Mesendoderm (in vitro differentiated cells): ENCODE measurements around the gene CELA3A.

Experiments used
- DNase-seq: peaks from one replicate; pipeline ENCODE4 v3.0.0; 2013
- H2AK5ac ChIP-seq: 2 replicates; pipeline ENCODE4 v1.6.1; 2013; ENCODE audit warnings: low read length, inconsistent platforms
- H2BK120ac ChIP-seq: 2 replicates; pipeline ENCODE4 v1.6.1; 2013; ENCODE audit warnings: low read depth, mild to moderate bottlenecking, low read length, moderate library complexity, mixed read lengths
- H2BK15ac ChIP-seq: replicated peaks from 2 replicates; pipeline ENCODE4 v1.6.1; 2013; ENCODE audit warnings: low read depth, mild to moderate bottlenecking, moderate library complexity
- H2BK5ac ChIP-seq: 2 replicates; pipeline ENCODE4 v1.6.1; 2013; ENCODE audit warnings: low read length, inconsistent platforms
- H3K18ac ChIP-seq: 2 replicates; pipeline ENCODE4 v1.6.1; 2013; ENCODE audit warnings: mild to moderate bottlenecking, low read length, mixed read lengths
- H3K23ac ChIP-seq: one replicate; pipeline ENCODE4 v1.6.1; 2013; ENCODE audit warnings: low read length
- H3K27ac ChIP-seq: 2 replicates; pipeline ENCODE4 v1.5.1; 2013; ENCODE audit warnings: low read depth, mild to moderate bottlenecking, inconsistent platforms, low read length, moderate library complexity
- H3K27me3 ChIP-seq: 2 replicates; pipeline ENCODE4 v1.6.1; 2013; ENCODE audit warnings: low read length, control low read depth, mild to moderate bottlenecking, inconsistent platforms; ENCODE audit not compliant: insufficient read depth, poor library complexity
- H3K36me3 ChIP-seq: 2 replicates; pipeline ENCODE4 v1.6.1; 2013; ENCODE audit warnings: low read length, inconsistent platforms; ENCODE audit not compliant: control insufficient read depth, insufficient read depth
- H3K4ac ChIP-seq: one replicate; pipeline ENCODE4 v1.6.1; 2013; ENCODE audit warnings: low read depth, mild to moderate bottlenecking, low read length, moderate library complexity
- H3K4me1 ChIP-seq: 2 replicates; pipeline ENCODE4 v1.6.1; 2013; ENCODE audit warnings: low read depth, low read length, inconsistent platforms; ENCODE audit not compliant: control insufficient read depth
- H3K4me2 ChIP-seq: 2 replicates; pipeline ENCODE4 v1.6.1; 2013; ENCODE audit warnings: low read length
- H3K4me3 ChIP-seq: 2 replicates; pipeline ENCODE4 v1.5.1; 2013; ENCODE audit warnings: mild to moderate bottlenecking, low read length
- H3K56ac ChIP-seq: one replicate; pipeline ENCODE4 v1.6.1; 2013; ENCODE audit warnings: low read length
- H3K79me1 ChIP-seq: 2 replicates; pipeline ENCODE4 v1.6.1; 2013; ENCODE audit warnings: low read length, inconsistent platforms
- H3K79me2 ChIP-seq: 2 replicates; pipeline ENCODE4 v1.6.1; 2013; ENCODE audit warnings: mild to moderate bottlenecking, low read length; ENCODE audit not compliant: control insufficient read depth, insufficient read depth
- H3K9ac ChIP-seq: 2 replicates; pipeline ENCODE4 v1.6.1; 2013; ENCODE audit warnings: low read length, inconsistent platforms
- H4K5ac ChIP-seq: one replicate; pipeline ENCODE4 v1.6.1; 2013; ENCODE audit warnings: low read length
- H4K8ac ChIP-seq: one replicate; pipeline ENCODE4 v1.6.1; 2013; ENCODE audit warnings: low read depth, mild to moderate bottlenecking, control low read depth, low read length, moderate library complexity
- WGBS: extraction: QIAGEN DNeasy Blood & Tissue Kit; methylation state at CpG from one replicate; pipeline ENCODE4 v1.1.7; 2013; ENCODE audit warnings: low lambda C conversion rate, missing lambda C conversion rate; ENCODE audit not compliant: insufficient coverage; ENCODE audit errors: extremely low coverage; 5-methylcytosine and 5-hydroxymethylcytosine counted together

CELA3A gene

DNA sequence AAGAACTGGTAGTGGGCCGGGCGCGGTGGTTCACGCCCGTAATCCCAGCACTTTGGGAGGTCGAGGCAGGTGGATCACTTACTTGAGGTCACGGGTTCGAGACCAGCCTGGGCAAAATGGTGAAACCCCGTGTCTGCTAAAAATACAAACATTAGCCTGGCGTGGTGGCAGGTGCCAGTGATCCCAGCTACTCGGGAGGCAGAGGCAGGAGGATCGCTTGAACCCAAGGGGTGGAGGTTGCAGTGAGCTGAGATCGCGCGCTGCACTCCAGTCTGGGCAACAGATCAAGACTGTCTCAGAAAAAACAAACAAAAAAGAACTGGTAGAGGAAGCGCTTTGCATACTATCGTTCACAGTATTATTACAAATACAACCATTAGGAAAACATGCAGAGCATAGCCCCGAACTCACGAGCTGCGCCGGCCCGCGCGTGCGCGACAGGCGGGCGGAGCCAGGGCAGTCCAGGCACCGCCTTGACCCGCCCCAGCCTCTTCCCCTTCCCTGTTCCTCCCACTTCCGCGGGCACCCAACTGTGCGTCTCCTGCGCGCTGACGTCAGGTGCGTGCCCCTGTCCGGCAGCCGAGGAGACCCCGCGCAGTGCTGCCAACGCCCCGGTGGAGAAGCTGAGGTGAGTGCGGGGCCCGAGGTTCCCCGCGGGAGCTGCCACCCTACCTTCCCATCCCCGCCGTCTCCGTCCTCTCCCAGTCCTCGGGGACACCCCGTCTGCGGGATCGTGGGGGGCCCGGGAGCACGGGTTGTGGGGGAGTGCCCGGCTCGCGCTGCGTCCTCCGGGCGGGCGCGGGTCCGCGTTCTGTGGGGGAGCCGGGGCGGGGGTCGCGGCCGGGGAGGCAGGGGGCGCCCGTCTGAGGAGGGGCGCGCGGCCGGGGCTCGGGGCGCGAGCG, 50.9 kb downstream of the CELA3A start, which contains the start of gene CDC42:
TSS of gene CDC42 (plus strand) at position 595 of the 902 bp plus-strand sequence. CDS start 25,770 bp downstream, outside the sequence.
- H3K27ac ChIP-seq, result peak within 1 kb of the TSS; percentile 99
- peak within 1 kb of the TSS; percentile 82 for H2AK5ac ChIP-seq
- no peaks in the 10 kb centered on the region for H3K27me3 ChIP-seq
- peak within 1 kb of the TSS; percentile 100 for H3K4me2 ChIP-seq
- H2BK120ac ChIP-seq, result peak within 1 kb of the TSS; percentile 97
- H2BK15ac ChIP-seq, result no peak within 1 kb of the TSS
- no CpG with 5 or more reads among the region's 81 CpGs for WGBS
- H3K9ac ChIP-seq, result peak within 1 kb of the TSS; percentile 99
- H3K56ac ChIP-seq, result peak within 1 kb of the TSS; percentile 98
- peak within 1 kb of the TSS; percentile 99 for H3K18ac ChIP-seq
- H4K8ac ChIP-seq, result peak within 1 kb of the TSS; percentile 100
- no peak within 1 kb of the TSS for H4K5ac ChIP-seq
- no peaks in the 10 kb centered on the region for H3K4me1 ChIP-seq
- DNase-seq, result peak; percentile 97
- H2BK5ac ChIP-seq, result peak within 1 kb of the TSS; percentile 59
- H3K23ac ChIP-seq, result peak within 1 kb of the TSS; percentile 66
- peak within 1 kb of the TSS; percentile 99 for H3K4ac ChIP-seq
- H3K79me2 ChIP-seq, result peaks cover 38% of the 10 kb centered on the region
- H3K79me1 ChIP-seq, result peaks cover 2% of the 10 kb centered on the region
- no peaks in the 10 kb centered on the region for H3K36me3 ChIP-seq
- peak within 1 kb of the TSS; percentile 96 for H3K4me3 ChIP-seq

DNA sequence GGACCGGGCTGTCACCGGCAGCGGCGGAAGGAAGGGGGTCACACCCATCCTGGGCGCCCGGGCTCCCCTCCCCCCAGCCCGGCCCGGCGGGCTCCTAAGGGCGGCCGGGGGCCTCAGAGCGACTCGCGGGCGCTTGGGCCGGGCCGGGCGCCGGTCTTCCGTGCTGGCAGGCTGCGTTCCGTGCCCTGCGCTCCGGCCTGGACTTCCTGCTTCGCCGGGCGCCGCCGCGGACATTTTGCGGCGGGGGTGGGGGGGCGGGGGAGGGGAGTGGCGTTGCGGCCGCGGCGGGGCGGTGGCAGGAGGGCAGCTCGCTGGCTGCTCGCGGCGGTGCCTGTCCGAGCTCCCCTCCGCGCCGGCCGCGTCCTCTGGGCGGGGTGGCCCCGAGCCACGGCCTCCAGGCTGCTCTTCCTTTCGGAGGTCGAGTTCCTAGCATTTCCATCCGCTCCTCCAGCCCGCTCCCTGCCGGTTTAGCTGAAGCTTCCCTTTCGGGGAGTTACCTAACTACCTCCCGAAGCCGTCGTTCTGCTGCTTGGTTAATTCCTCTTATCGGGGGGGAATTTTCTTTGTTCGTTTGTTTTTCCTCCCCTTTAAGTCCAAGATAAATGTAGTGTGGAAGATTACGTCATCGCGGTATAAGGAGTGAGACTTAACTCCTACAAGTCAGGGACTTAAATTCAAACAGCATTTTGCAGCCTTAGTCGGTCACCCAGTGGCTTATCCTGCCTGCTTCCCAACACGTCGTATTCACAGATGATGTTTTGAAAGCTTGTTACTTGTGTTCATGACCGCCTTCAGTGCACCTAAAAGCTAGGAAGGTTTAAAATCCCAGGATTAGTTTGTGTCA, 51.8 kb downstream of the CELA3A start:
- H3K4me3 ChIP-seq, result peak overlapping the region; percentile 96
- peak overlapping the region; percentile 100 for H4K8ac ChIP-seq
- H3K4me2 ChIP-seq, result peak overlapping the region; percentile 100
- DNase-seq, result peak; percentile 91
- peak overlapping the region; percentile 97 for H2BK120ac ChIP-seq
- H3K79me1 ChIP-seq, result peaks cover 2% of the 10 kb centered on the region
- H2AK5ac ChIP-seq, result peak overlapping the region; percentile 82
- no peaks in the 10 kb centered on the region for H3K36me3 ChIP-seq
- H3K9ac ChIP-seq, result peak overlapping the region; percentile 99
- H3K56ac ChIP-seq, result peak overlapping the region; percentile 98
- peak overlapping the region; percentile 99 for H3K18ac ChIP-seq
- H3K27me3 ChIP-seq, result no peaks in the 10 kb centered on the region
- no peak overlapping the region for H4K5ac ChIP-seq
- peaks cover 47% of the 10 kb centered on the region for H3K79me2 ChIP-seq
- no peaks in the 10 kb centered on the region for H3K4me1 ChIP-seq
- H2BK15ac ChIP-seq, result no peak overlapping the region
- no CpG with 5 or more reads among the region's 70 CpGs for WGBS
- H3K4ac ChIP-seq, result peak overlapping the region; percentile 99
- peak overlapping the region; percentile 99 for H3K27ac ChIP-seq
- H3K23ac ChIP-seq, result peak overlapping the region; percentile 66
- peak overlapping the region; percentile 59 for H2BK5ac ChIP-seq

DNA sequence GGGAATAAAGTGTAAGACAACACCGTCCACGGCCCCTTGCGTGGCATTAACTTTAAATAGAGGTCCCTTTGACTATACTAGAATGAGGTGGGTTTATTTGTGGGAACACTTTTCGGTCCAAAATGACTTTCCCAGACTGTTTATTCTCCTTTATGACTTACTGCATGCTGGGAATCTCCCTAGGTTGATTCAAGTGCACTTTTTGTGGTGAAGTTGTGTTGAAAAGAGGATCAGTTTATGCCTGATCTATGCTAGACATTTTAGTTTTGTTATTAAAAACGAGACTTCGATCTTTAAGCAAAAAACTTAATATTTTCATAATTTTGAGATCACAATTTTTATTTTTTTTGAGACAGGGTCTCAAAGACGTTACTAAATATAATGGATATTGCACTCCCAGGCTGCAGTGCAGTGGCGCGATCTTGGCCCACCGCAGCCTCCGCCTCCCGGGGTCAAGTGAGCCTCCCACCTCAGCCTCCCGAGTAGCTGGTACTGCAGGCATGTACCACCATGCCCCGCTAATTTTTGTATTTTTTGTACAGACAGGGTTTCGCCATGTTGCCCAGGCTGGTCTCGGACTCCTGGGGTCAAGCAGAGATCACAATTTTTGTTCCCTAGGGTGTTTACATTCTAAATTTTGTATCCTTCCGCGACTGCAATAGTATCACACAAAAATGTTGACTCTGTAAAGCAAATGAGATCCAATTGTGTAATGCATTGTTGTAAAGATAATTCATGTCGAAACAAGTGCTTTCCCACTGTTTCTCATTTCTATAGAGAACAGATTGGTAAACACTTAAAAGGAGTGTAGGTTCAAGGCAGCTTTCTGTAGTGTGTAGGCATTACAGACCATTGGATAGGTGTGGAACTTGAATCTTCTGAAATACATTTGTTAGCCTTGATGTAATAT, 52.7 kb downstream of the CELA3A start:
- 100% methylated on average over 2 of the region's 19 CpGs for WGBS
- Histone ChIP-seq H3K18ac (peak overlapping the region; percentile 99), H3K36me3 (no peaks in the 10 kb centered on the region), H2BK5ac (no peak overlapping the region), H3K4ac (no peak overlapping the region), H3K4me1 (no peaks in the 10 kb centered on the region), H3K9ac (peak overlapping the region; percentile 99), H3K27me3 (no peaks in the 10 kb centered on the region), H3K4me2 (peak overlapping the region; percentile 100), H3K56ac (peak overlapping the region; percentile 97), H2AK5ac (no peak overlapping the region), H3K27ac (peak overlapping the region; percentile 99), H4K8ac (no peak overlapping the region), H4K5ac (no peak overlapping the region), H2BK120ac (no peak overlapping the region), H3K79me1 (peaks cover 2% of the 10 kb centered on the region), H3K4me3 (peak overlapping the region; percentile 96), H2BK15ac (no peak overlapping the region), H3K79me2 (peaks cover 56% of the 10 kb centered on the region), H3K23ac (no peak overlapping the region)
- no peak for DNase-seq

DNA sequence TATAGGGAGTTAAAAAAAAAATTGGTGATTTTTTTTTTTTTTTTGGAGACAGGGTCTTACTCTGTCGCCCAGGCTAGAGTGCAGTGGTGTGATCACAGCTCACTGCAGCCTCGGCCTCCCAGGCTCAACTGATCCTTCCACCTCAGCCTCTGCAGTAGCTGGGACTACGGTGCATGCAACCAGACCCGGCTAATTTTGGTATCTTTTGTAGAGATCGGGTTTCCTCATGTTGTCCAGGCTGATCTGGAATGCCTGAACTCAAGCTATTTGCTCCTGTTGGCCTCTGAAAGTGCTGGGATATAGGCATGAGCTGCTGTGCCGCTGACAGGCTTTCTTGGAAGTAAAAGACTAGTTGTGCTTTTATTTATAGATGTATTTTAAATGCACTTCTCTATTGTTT, 54.0 kb downstream of the CELA3A start:
- Histone ChIP-seq H3K9ac (no peak overlapping the region), H3K79me2 (peaks cover 68% of the 10 kb centered on the region), H3K56ac (no peak overlapping the region), H4K8ac (no peak overlapping the region), H3K27me3 (no peaks in the 10 kb centered on the region), H2BK15ac (no peak overlapping the region), H3K4ac (no peak overlapping the region), H3K27ac (no peak overlapping the region), H3K18ac (no peak overlapping the region), H2BK5ac (no peak overlapping the region), H3K4me2 (no peak overlapping the region), H3K79me1 (peaks cover 2% of the 10 kb centered on the region), H3K23ac (no peak overlapping the region), H3K4me3 (no peak overlapping the region), H4K5ac (no peak overlapping the region), H3K4me1 (no peaks in the 10 kb centered on the region), H2AK5ac (no peak overlapping the region), H3K36me3 (no peaks in the 10 kb centered on the region), H2BK120ac (no peak overlapping the region)
- DNase-seq, result peak; percentile 35
- WGBS, result no CpG with 5 or more reads among the region's 6 CpGs

DNA sequence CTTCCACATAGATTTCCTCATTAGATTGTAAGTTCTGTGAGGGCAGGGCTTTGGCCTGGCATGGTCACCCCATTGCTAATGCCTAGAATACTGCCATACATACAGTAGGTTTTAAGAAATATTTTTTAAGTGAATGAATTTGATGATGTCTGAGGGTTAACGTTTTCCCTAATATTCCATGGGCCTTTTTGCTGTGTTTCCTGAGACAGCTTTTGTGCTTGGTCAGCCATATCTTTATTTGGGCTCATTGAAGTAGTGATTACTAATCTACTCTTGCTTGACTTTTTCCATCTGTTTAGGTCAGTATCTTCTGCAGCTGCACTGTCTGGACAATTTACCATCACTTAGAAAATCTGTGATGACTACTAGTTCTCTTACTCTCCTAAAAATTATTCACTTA, 54.6 kb downstream of the CELA3A start:
- H3K23ac ChIP-seq, result no peak overlapping the region
- no peak overlapping the region for H3K4me3 ChIP-seq
- H2BK15ac ChIP-seq, result no peak overlapping the region
- H3K18ac ChIP-seq, result no peak overlapping the region
- no peak overlapping the region for H2AK5ac ChIP-seq
- no peak overlapping the region for H2BK5ac ChIP-seq
- H3K27me3 ChIP-seq, result no peaks in the 10 kb centered on the region
- no peak overlapping the region for H3K27ac ChIP-seq
- peaks cover 71% of the 10 kb centered on the region for H3K79me2 ChIP-seq
- H3K4ac ChIP-seq, result no peak overlapping the region
- no CpG with 5 or more reads among the region's 1 CpG for WGBS
- DNase-seq, result no peak
- H4K8ac ChIP-seq, result no peak overlapping the region
- H3K79me1 ChIP-seq, result peaks cover 2% of the 10 kb centered on the region
- H3K4me1 ChIP-seq, result no peaks in the 10 kb centered on the region
- H3K56ac ChIP-seq, result no peak overlapping the region
- H4K5ac ChIP-seq, result no peak overlapping the region
- no peak overlapping the region for H2BK120ac ChIP-seq
- no peak overlapping the region for H3K9ac ChIP-seq
- no peaks in the 10 kb centered on the region for H3K36me3 ChIP-seq
- H3K4me2 ChIP-seq, result no peak overlapping the region
